DMS79 (cell line): ENCODE measurements around the gene ESRRG.
"Not testable (repeated sequence)": the region's sequence is repeated elsewhere in the genome, so short reads cannot be mapped to it uniquely, and the experiment has no call there.

ENCODE experiments used
- DNase-seq: peaks from one replicate; lab custom pipeline; 2025; lab: John Stamatoyannopoulos, UW

Gene ESRRG

GRCh38 chr1:216704065-216704464, 19.2 kb downstream of the ESRRG start:
- DNase-seq: not testable (repeated sequence)

DNA sequence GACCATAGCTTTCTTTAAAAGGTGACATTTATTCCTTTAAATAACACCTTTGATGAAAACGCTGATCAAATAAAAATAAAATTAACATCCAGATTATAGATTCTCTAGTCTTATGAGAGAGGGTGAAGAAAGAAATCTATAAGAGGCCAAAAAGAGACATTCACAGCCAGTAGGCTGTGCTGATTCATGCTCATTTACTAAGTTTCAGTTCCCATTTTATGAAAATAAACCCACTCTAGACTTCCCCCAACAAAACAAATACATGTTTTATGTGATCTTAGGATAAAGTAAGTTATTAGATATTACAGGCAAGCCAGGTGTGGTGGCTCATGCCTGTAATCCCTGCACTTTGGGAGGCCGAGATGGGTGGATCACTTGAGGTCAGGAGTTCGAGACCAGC, 21.1 kb downstream of the ESRRG start:
- DNase-seq: no peak

DNA sequence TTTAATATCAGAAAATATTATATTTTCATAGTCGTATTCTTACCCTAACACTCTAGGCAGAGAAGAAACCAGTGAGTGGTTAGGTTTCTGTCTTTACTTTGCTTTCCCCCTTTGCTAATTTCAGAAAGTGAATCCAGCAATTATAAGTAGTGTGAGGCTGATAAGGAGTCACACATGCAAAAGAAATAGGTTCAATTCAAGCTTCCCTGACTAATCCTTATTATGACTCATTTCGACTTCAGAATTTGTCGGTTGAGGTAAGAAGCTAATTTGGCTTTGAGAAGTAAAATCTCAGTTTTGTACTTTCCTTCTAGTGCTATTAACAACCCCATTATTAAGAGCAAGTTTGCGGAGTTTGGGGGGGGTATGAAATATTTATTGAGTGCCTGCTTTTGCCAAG, 22.4 kb downstream of the ESRRG start:
- DNase-seq: no peak

DNA sequence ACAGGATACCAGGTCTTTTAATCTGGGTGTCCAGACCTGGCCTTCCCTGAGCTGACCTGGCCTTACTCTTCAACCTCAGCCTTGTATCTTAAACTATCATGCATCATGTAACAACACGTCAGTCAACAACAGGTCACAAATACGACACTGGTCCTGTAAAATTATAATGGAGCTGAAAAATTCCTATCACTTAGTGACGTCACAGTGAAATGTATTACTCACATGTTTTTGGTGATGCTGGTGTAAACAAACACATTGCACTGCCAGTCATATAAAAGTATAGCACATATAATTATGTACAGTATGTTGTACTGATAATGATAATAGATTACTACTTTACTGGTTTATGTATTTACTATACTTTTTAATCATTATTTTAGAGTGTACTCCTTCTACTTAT, 31.5 kb downstream of the ESRRG start:
- no peak for DNase-seq

- DNase-seq: no peak
These were observed 32.6 kb downstream of the ESRRG start for GRCh38 chr1:216690603-216691002.

DNA sequence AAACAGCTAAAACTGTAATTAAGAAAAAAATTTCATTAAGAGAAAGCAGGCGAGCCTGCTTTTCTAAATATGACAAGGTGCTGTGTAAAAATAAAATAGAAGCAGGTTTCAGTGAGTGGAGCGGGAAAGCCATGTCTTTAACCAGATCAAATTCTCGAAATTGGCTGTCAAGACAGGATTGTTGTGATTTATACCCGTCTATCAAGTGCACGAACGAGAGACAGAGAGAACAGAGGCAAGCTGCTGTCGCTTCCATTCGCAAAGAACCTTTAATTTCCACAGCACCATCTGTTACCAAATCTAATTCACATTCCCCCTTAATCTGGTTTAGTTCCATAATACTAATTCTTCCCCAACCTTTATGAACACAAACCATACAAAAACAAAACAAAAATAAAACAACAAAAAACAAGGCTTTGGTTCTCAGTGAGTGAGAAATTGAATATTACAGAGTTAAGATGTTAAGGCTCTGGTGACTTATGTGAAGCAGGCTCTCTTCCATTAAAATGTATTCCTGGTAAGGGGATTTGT, 35.0 kb downstream of the ESRRG start:
- DNase-seq: no peak

DNA sequence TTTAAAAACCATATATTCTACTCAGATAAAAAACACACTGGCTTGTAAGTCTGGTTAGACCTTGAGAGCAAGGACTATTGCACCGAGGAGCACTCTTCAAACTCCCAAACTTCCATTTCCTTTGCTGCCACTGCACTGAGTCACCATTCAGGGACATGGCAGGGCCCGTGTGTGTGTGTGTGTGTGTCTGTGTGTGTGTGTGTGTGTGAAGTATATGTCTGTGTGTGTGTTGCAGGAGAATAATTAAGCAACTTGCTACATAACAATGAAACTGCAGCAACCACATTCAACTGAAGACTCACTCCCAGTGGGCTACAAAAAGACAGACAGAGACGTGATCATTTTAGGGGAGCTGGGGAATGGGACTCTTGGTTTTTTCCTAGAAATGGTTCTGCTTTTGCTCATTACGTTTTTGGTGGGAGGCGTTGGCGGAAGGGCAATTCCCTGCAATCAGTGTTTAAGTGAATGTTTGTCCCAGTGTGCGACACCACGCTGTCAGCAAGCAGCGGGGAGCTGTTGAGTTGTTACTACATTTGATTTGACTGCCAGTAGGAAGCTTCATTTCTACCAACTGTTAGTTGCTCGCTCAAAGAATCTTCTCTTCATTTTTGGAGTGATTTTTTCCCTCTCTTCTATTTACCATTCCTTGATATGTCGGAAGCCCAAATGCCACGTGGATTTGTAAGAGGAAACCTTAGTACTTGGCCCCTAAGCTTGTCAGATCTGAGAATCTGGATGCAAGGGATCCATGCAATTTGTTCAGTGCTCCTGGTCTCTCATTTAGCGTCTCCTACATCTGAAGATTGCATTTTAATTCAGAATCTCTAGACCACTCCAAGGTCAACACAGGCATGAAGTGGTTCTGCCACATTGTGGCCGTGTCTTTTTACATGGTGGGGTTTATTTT, 36.1 kb downstream of the ESRRG start:
- DNase-seq: no peak

DNA sequence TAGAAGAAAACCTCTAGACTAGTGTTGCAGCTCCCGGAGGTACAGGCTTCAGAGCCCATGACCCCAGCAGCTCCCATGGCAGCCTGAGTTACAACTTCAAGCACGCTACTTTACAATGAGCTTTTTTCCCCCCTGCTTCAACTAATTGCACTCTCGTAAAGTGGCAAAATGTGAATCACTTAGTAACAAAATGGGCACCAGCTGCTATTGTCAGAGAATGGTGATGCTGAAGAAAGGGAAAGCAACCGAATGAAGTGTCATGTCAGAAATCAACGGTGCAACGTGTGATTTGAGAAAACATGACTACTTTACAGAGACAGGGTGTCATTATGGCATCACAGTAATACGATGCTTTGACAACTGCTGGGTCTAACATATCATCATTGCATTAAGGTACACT, 40.5 kb downstream of the ESRRG start:
- no peak for DNase-seq

DNA sequence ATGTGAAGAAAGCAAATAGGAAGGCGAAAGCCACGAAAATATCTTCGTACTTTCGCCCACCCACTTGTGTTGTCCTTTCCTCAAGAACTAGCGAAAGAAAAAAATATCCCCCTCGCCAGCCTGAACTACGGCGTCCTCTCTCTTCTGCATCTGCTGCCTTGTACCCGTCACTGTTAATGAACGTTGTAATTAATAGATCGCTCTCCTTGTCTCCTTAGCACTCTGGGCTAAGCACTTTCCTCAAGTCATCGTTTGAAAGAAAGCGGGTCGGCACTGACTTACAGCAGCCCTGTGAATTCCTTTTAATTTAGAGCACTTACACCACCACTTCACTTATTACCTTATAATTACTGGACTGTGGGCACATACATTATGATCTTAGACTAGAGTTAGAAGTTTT, 44.1 kb downstream of the ESRRG start:
- DNase-seq: no peak

GRCh38 chr1:216670118-216670883, 52.9 kb downstream of the ESRRG start:
- DNase-seq: no peak

DNA sequence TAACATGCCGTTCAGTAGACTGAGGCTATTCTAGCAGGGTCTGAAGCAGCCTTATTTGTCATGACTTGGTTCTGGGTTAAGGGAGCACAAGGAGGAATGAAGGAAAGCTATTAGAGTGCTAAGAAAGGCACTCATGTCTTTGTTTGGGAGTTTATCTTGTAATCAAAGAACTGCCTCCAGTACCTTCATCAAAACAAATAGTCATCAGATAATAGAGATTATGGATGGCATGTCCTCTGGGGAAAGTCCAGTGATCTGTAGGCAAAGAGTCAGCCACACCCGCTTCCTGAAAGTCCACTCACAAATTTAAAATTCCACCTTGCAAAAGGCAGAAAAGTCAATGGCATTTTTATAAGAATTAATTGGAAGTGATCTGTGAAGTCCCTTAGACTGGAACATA, 56.8 kb downstream of the ESRRG start:
- DNase-seq: no peak

DNA sequence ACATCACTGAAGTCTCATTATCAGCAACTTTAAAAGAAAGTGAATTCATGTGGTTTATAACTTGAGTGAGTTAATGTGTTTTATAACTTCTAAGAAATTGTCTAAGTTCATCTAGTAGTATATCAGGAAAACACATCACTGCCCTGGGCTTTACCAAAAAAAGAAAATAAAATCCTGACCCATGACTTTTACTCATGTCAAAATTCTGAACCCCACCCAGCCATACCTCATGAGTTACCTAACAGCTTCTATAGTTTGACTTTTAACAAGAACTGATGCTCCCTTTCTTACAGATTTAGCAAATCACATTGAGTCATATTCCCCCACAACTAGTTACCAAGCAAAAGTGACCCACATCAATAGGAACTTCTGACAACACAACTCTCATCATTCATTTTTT, 57.4 kb downstream of the ESRRG start:
- DNase-seq: no peak

DNA sequence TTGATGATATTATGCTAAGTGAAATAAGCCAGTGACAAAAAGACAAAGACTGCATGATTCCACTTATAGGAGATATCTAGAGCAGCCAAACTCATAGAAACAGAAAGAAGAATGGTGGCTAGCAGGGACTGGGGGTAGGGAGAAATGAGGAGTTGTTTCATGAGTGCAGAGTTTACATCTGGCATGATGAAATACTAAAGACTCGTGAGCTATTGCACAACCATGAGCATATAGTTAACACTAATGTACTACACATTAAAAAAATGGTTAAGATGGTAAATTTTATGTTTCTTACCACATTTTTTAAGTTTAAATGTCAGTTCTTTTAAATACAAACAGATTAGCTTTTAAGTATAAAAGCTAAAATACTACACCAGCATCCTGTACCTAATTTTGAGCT, 57.8 kb downstream of the ESRRG start:
- DNase-seq: no peak

- DNase-seq: no peak
These were observed 60.5 kb downstream of the ESRRG start for GRCh38 chr1:216662681-216663080.

DNA sequence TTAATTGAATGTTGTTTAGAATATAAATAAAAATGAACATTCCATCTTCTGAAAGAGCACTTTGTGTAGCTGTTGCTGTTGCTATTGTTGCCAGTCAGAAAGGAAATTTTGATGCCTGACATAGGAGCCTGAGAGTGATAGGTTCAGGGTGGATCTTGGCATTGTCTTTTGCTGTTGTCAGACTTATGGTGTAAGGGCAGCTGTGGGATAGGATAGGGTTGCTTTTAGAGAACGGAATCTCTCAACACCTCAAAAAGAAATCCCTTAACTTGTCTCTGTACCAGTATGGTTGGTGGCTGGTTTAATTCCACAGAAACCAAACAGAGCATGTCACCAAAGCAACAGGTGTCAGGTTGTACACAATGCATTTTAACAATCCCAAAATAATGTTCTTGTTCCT, 62.7 kb downstream of the ESRRG start:
- no peak for DNase-seq

DNA sequence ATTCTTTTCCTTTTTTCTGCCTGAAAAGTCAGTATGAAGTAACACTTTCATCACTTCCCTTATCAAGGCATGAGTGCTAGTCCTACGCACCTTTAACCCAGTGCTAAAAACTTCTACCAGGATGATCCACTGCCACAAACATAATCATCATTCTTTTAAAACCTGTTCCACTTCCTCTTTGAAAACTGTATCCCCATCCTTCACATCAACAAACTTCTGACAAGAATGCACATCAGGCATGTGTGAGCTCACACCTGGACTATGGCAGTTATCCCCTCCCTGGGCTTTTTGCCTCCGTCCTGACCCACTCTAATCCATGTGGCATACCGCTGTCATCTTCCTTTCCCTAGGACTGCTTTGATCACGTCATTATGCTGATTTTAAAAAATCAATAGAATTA, 70.2 kb downstream of the ESRRG start:
- no peak for DNase-seq

- no peak for DNase-seq
These were observed 71.3 kb downstream of the ESRRG start for GRCh38 chr1:216651826-216652418.

DNA sequence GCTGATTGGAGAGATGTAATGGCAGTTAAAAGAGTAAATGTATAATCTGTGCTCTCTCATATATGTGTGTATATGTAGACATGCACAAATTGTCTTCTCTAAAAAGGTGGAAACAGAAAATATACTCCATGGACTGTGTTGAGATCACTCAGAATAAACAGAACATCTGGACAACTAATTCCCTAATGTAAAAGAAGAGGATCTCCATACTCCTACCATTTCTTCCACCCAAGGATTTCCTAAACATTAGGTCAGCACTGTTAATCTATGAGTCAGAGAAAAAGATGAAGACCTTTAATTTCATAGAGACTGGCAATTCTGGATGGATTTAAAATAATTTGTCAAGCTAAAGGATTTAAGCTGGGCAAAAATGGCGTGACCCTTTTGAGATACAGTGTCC, 80.1 kb downstream of the ESRRG start:
- no peak for DNase-seq

- DNase-seq: no peak
These were observed 81.4 kb downstream of the ESRRG start for GRCh38 chr1:216641669-216642460.

GRCh38 chr1:216640100-216640499, 83.1 kb downstream of the ESRRG start:
- DNase-seq: no peak

DNA sequence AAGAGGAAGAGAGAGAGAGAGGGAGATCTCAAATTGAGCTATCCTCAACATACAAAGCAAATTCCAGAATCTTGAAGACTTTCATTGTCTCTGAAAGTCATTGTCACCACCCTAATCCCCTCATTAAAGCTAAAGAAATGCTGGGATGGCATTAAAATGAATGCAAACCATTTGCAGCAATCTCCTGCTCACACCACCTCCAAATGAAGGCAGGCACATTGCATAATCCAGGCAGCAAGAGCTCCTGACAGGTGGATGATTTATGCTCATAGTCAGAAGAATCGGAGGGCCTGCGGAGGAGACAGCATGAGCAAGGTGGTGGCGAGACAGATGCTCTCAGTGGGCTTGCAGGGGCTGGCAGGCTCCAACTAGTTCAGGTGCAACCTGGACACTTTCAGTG, 90.2 kb downstream of the ESRRG start:
- DNase-seq: no peak

- no peak for DNase-seq
These were observed 92.7 kb downstream of the ESRRG start for GRCh38 chr1:216630532-216630931.
